Ishikawa (cell line): ENCODE results near the gene THSD7A.

Source experiments
- CEBPB ChIP-seq: IDR thresholded peaks from 2 replicates; pipeline ENCODE4 v1.6.1; 2012
- CREB1 ChIP-seq: IDR thresholded peaks from 2 replicates; pipeline ENCODE4 v1.6.1; 2012; ENCODE audit warnings: low read depth
- EGR1 ChIP-seq: IDR thresholded peaks from 2 replicates; pipeline ENCODE4 v1.6.1; 2012
- EP300 ChIP-seq: IDR thresholded peaks from 2 replicates; pipeline ENCODE4 v1.6.1; 2012; ENCODE audit warnings: borderline replicate concordance
- FOXM1 ChIP-seq: IDR thresholded peaks from 2 replicates; pipeline ENCODE4 v1.6.1; 2012; ENCODE audit warnings: low read depth, borderline replicate concordance
- MAX ChIP-seq: IDR thresholded peaks from 2 replicates; pipeline ENCODE4 v1.6.1; 2012
- NFIC ChIP-seq: IDR thresholded peaks from 2 replicates; pipeline ENCODE4 v1.6.1; 2012
- RAD21 ChIP-seq: IDR thresholded peaks from 2 replicates; pipeline ENCODE4 v1.6.1; 2012; ENCODE audit warnings: low read depth
- REST ChIP-seq: IDR thresholded peaks from 2 replicates; pipeline ENCODE4 v1.6.1; 2012; ENCODE audit warnings: low read depth, mild to moderate bottlenecking
- TAF1 ChIP-seq: IDR thresholded peaks from 2 replicates; pipeline ENCODE4 v1.6.1; 2012; ENCODE audit warnings: low read depth, mild to moderate bottlenecking
- TCF12 ChIP-seq: IDR thresholded peaks from 2 replicates; pipeline ENCODE4 v1.6.1; 2012; ENCODE audit warnings: low read depth
- TEAD4 ChIP-seq: IDR thresholded peaks from 2 replicates; pipeline ENCODE4 v1.6.1; 2012
- USF1 ChIP-seq: IDR thresholded peaks from 2 replicates; pipeline ENCODE4 v1.6.1; 2012
- YY1 ChIP-seq: IDR thresholded peaks from 2 replicates; pipeline ENCODE4 v1.6.1; 2012; ENCODE audit warnings: low read depth
- ZBTB7A ChIP-seq: IDR thresholded peaks from 2 replicates; pipeline ENCODE4 v1.6.1; 2012; ENCODE audit warnings: low read depth

THSD7A gene

GRCh38 chr7:11416641-11417458, 415.1 kb downstream of the THSD7A start:
- TF ChIP-seq TEAD4 (no peak), ZBTB7A (no peak), USF1 (no peak), CREB1 (no peak), MAX (no peak), TAF1 (no peak), EGR1 (no peak), FOXM1 (no peak), NFIC (no peak), REST (no peak), RAD21 (no peak), YY1 (no peak), CEBPB (no peak), EP300 (no peak), TCF12 (no peak)

- no peak for TF ChIP-seq EGR1
- no peak for TF ChIP-seq CEBPB
- TF ChIP-seq TEAD4, result no peak
- no peak for TF ChIP-seq TAF1
- no peak for TF ChIP-seq YY1
- TF ChIP-seq TCF12, result no peak
These were observed 416.9 kb downstream of the THSD7A start for GRCh38 chr7:11415101-11415500.

GRCh38 chr7:11413901-11414300, 418.1 kb downstream of the THSD7A start:
- TF ChIP-seq CREB1 (no peak), YY1 (no peak), ZBTB7A (no peak), FOXM1 (no peak), EGR1 (no peak), REST (no peak), EP300 (no peak), USF1 (no peak), MAX (no peak)

GRCh38 chr7:11412036-11412435, 420.0 kb downstream of the THSD7A start:
- TF ChIP-seq CREB1 (no peak), REST (no peak), TAF1 (no peak), CEBPB (no peak), TCF12 (no peak), FOXM1 (no peak)
